Neural progenitor cell (in vitro differentiated cells): ENCODE measurements around the gene SPRR5. TPM values are rescaled to one million over a fixed set of nuclear protein-coding genes. Genes with fewer than 3 reads are reported as not detected.

ENCODE experiments used
- DNase-seq: peaks from one replicate; pipeline ENCODE4 v3.0.0-alpha.2; 2016; ENCODE audit warnings: low spot score
- H2AFZ ChIP-seq: fragments of 200-600 bp; sonication (generic); replicated peaks from 2 replicates; pipeline ENCODE4 v1.6.1; 2016; ENCODE audit warnings: antibody characterized with exemption
- H3F3A ChIP-seq: fragments of 200-600 bp; sonication (generic); 2 replicates; pipeline ENCODE4 v1.6.1; 2016; ENCODE audit warnings: antibody characterized with exemption, low read depth
- H3K27ac ChIP-seq: fragments of 200-600 bp; sonication (generic); 2 replicates; pipeline ENCODE4 v1.5.1; 2016; ENCODE audit warnings: mild to moderate bottlenecking
- H3K27me3 ChIP-seq: fragments of 200-600 bp; sonication (generic); 2 replicates; pipeline ENCODE4 v1.6.1; 2016; ENCODE audit warnings: mild to moderate bottlenecking, moderate library complexity
- H3K36me3 ChIP-seq: fragments of 200-600 bp; sonication (generic); 2 replicates; pipeline ENCODE4 v1.5.1; 2016
- H3K4me1 ChIP-seq: fragments of 200-600 bp; sonication (generic); 2 replicates; pipeline ENCODE4 v1.6.1; 2016; ENCODE audit warnings: mixed run types
- H3K4me2 ChIP-seq: fragments of 200-600 bp; sonication (generic); 2 replicates; pipeline ENCODE4 v1.6.1; 2016
- H3K4me3 ChIP-seq: fragments of 200-600 bp; sonication (generic); 2 replicates; pipeline ENCODE4 v1.5.1; 2016
- H3K79me2 ChIP-seq: fragments of 200-600 bp; sonication (generic); 2 replicates; pipeline ENCODE4 v1.6.1; 2016; ENCODE audit warnings: low read depth
- H3K9ac ChIP-seq: fragments of 200-600 bp; sonication (generic); 2 replicates; pipeline ENCODE4 v1.6.1; 2016
- H3K9me3 ChIP-seq: fragments of 200-600 bp; sonication (generic); 2 replicates; pipeline ENCODE4 v1.5.1; 2016; ENCODE audit warnings: low read depth
- H4K20me1 ChIP-seq: fragments of 200-600 bp; sonication (generic); 2 replicates; pipeline ENCODE4 v1.6.1; 2016; ENCODE audit warnings: low read depth
- H3K27ac Mint-ChIP-seq: 3 replicates; pipeline ENCODE4 v1.8.0; 2021; ENCODE audit warnings: mixed read lengths
- H3K27me3 Mint-ChIP-seq: 2 replicates; pipeline ENCODE4 v1.8.0; 2022; ENCODE audit warnings: low read depth, mild to moderate bottlenecking, inconsistent platforms, moderate library complexity, mixed read lengths; ENCODE audit not compliant: insufficient read depth
- H3K36me3 Mint-ChIP-seq: 3 replicates; pipeline ENCODE4 v1.8.0; 2021; ENCODE audit warnings: mixed read lengths
- H3K4me1 Mint-ChIP-seq: 3 replicates; pipeline ENCODE4 v1.8.0; 2021; ENCODE audit warnings: mixed read lengths
- H3K4me3 Mint-ChIP-seq: 3 replicates; pipeline ENCODE4 v1.8.0; 2021; ENCODE audit warnings: mild to moderate bottlenecking, moderate library complexity, mixed read lengths
- H3K9me3 Mint-ChIP-seq: 3 replicates; pipeline ENCODE4 v1.8.0; 2020; ENCODE audit warnings: mixed read lengths
- EZH2 ChIP-seq: fragments of 200-600 bp; sonication (generic); IDR thresholded peaks from 2 replicates; pipeline ENCODE4 v1.6.1; 2017; ENCODE audit warnings: antibody characterized with exemption, mild to moderate bottlenecking, moderate library complexity
- EZH2phosphoT487 ChIP-seq: fragments of 200-600 bp; sonication (generic); IDR thresholded peaks from 2 replicates; pipeline ENCODE4 v1.6.1; 2017; ENCODE audit warnings: antibody characterized with exemption
- total RNA-seq: library from RNA; depleted of rRNA; stranded (reverse); fragments of >200 nt; gene quantifications from 2 replicates; pipeline ENCODE4 v1.2.3, GENCODE V29; 2015; ENCODE audit warnings: low replicate concordance
- TF ChIP-seq, protein P1 (sequence below): fragments of 200-600 bp; sonication (generic); IDR thresholded peaks from 2 replicates; pipeline ENCODE4 v1.5.1; 2017; ENCODE audit warnings: antibody characterized with exemption, mild to moderate bottlenecking

SPRR5 gene
- total RNA-seq, 1 donor from 2014 or later: not detected

DNA sequence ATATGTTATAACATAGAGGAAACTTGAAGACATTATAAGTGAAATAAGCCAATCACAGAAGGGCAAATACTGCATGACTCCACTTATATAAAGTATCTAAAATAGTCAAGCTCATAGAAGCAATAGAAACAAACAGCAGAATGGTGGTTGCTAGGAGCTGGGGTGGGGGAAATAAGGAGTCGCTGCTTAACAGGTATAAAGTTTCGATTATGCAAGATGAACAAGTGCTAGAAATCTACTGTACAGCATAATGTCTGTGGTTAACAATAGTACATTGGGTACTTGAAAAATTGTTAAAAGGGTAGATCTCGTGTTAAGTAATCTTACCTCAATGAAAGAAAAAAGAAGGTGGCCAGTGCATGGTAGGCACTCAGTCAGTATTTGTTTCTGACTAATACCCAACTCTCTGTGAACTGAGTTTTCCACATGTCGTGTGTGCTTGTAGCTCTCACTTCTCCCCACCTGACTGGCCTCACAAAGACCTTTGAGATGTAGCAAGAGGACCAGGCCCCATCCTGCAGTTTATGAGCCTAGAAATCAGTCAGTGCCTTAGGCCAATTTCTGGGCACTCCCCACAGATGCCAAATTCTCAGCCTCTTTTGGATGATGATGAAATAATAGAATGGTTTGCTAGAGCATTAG is 14.7 kb upstream of the SPRR5 start:
- H3K27ac ChIP-seq: no peak overlapping the region
- no peak overlapping the region for H3K4me2 ChIP-seq
- no peak overlapping the region for H3K9ac ChIP-seq
- no peaks in the 10 kb centered on the region for H3K36me3 ChIP-seq
- H3F3A ChIP-seq: no peaks in the 10 kb centered on the region
- H4K20me1 ChIP-seq: no peaks in the 10 kb centered on the region
- TF ChIP-seq EZH2phosphoT487: no peak
- TF ChIP-seq EZH2: no peak
- TF ChIP-seq, protein P1, sequence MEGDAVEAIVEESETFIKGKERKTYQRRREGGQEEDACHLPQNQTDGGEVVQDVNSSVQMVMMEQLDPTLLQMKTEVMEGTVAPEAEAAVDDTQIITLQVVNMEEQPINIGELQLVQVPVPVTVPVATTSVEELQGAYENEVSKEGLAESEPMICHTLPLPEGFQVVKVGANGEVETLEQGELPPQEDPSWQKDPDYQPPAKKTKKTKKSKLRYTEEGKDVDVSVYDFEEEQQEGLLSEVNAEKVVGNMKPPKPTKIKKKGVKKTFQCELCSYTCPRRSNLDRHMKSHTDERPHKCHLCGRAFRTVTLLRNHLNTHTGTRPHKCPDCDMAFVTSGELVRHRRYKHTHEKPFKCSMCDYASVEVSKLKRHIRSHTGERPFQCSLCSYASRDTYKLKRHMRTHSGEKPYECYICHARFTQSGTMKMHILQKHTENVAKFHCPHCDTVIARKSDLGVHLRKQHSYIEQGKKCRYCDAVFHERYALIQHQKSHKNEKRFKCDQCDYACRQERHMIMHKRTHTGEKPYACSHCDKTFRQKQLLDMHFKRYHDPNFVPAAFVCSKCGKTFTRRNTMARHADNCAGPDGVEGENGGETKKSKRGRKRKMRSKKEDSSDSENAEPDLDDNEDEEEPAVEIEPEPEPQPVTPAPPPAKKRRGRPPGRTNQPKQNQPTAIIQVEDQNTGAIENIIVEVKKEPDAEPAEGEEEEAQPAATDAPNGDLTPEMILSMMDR: no peak
- no peaks in the 10 kb centered on the region for H3K79me2 ChIP-seq
- H3K27me3 Mint-ChIP-seq: peaks cover 2% of the 10 kb centered on the region
- no peak overlapping the region for H3K4me3 Mint-ChIP-seq
- H3K4me1 Mint-ChIP-seq: no peaks in the 10 kb centered on the region
- H3K36me3 Mint-ChIP-seq: no peaks in the 10 kb centered on the region
- no peaks in the 10 kb centered on the region for H3K9me3 Mint-ChIP-seq
- no peak for DNase-seq
- H3K27ac Mint-ChIP-seq: no peak overlapping the region
- peaks cover 15% of the 10 kb centered on the region for H3K9me3 ChIP-seq
- no peak overlapping the region for H3K4me3 ChIP-seq
- H3K4me1 ChIP-seq: no peaks in the 10 kb centered on the region
- H2AFZ ChIP-seq: no peak overlapping the region
- H3K27me3 ChIP-seq: no peaks in the 10 kb centered on the region

GRCh38 chr1:152933196-152933595 is 13.8 kb upstream of the SPRR5 start:
- no peaks in the 10 kb centered on the region for H3K4me1 Mint-ChIP-seq
- no peak for DNase-seq
- Histone ChIP-seq H3K4me2 (no peak overlapping the region), H3K27me3 (no peaks in the 10 kb centered on the region), H3K4me1 (no peaks in the 10 kb centered on the region), H3K79me2 (no peaks in the 10 kb centered on the region), H2AFZ (no peak overlapping the region), H3K36me3 (no peaks in the 10 kb centered on the region), H3K27ac (no peak overlapping the region), H3K9me3 (peaks cover 15% of the 10 kb centered on the region), H3K4me3 (no peak overlapping the region), H3F3A (no peaks in the 10 kb centered on the region), H3K9ac (no peak overlapping the region), H4K20me1 (no peaks in the 10 kb centered on the region)
- no peak overlapping the region for H3K4me3 Mint-ChIP-seq
- peaks cover 2% of the 10 kb centered on the region for H3K27me3 Mint-ChIP-seq
- TF ChIP-seq, protein P1: no peak
- no peak for TF ChIP-seq EZH2
- no peak for TF ChIP-seq EZH2phosphoT487
- H3K36me3 Mint-ChIP-seq: no peaks in the 10 kb centered on the region
- no peak overlapping the region for H3K27ac Mint-ChIP-seq
- no peaks in the 10 kb centered on the region for H3K9me3 Mint-ChIP-seq

GRCh38 chr1:152940614-152941013 is 6.4 kb upstream of the SPRR5 start:
- Mint-ChIP-seq H3K4me1 (no peaks in the 10 kb centered on the region), H3K9me3 (no peaks in the 10 kb centered on the region)

More at GRCh38 chr1:152940614-152941013, 6.4 kb upstream of the SPRR5 start:
- Mint-ChIP-seq H3K4me3 (no peak overlapping the region), H3K36me3 (no peaks in the 10 kb centered on the region), H3K27me3 (peaks cover 2% of the 10 kb centered on the region), H3K27ac (no peak overlapping the region)
- Histone ChIP-seq H3K4me2 (no peak overlapping the region), H4K20me1 (no peaks in the 10 kb centered on the region), H3K27me3 (no peaks in the 10 kb centered on the region), H3K4me3 (no peak overlapping the region), H2AFZ (no peak overlapping the region), H3K9me3 (no peaks in the 10 kb centered on the region), H3F3A (no peaks in the 10 kb centered on the region), H3K27ac (no peak overlapping the region), H3K79me2 (no peaks in the 10 kb centered on the region), H3K4me1 (no peaks in the 10 kb centered on the region), H3K9ac (no peak overlapping the region), H3K36me3 (no peaks in the 10 kb centered on the region)
- DNase-seq: no peak
- TF ChIP-seq EZH2 (no peak), EZH2phosphoT487 (no peak)
- TF ChIP-seq, protein P1: no peak
